ENCODE measurements around the gene USP16. TPM values are rescaled to one million over a fixed set of nuclear protein-coding genes. Genes with fewer than 3 reads are reported as not detected.

The USP16 gene
- total and polyA plus RNA-seq, 2 of the 13 experiments (the other 11 are each of a cell fraction or from before 2014, with no cell fraction given) = 16.5 to 46.9 TPM

DNA sequence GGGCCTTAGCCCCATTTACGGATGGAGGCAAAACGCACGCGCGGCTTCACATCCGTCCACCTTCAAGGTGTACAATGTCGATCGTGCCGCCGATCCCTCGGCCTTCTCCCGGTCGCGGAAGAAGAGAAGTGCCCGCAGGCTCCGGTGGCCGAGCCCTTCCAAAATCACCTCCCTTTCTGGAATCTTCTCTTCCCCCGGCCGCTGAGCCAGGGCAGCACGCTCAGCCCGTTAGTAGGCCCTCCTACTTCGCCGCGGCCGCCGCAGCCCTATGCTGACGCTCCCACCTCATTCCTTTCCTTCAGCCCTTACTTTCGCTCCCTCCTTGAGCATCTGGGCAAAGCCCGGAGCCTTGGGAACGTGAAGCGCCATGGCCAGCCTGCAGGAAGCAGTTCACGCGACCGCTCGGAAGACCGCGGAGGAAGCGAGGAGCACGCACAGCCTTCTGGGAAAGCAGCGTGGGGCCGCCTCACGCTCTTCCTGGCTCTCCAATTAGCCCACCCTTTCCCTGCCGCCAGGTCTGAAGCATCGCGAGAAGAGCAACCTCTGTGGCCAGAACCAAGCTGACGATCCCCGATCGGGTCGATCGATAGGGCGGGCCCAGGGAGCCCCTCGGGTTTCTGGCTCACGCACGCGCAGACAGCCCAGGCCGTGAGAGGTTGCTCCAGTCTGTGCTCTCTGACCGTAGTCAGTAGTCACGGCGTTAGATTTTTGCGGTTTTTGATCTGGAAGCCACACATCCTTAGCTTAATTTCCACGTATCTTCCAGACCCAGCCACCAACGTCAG lies 48.9 kb downstream of the USP16 start, which contains the start of gene CCT8 (continued):
- TF ChIP-seq ZNF580 (CRISPR knock-in tag; IDR thresholded peaks at IDR 0.05; ENCODE audit: borderline replicate concordance, low read depth) (peak; percentile 66; the same call in 1 of the 2 replicates), ZNF777 (CRISPR knock-in tag; IDR thresholded peaks at IDR 0.05) (0 out of 2 replicates have a peak, but pooled peaks have one; percentile 32), ZNF280B (CRISPR knock-in tag; IDR thresholded peaks at IDR 0.05; ENCODE audit: borderline replicate concordance) (peak; percentile 98), CAMTA2 (CRISPR knock-in tag; IDR thresholded peaks at IDR 0.05; ENCODE audit: borderline replicate concordance) (no peak), SMARCC2 (IDR thresholded peaks at IDR 0.05) (no peak), HNF4A (CRISPR knock-in tag; IDR thresholded peaks at IDR 0.05) (no peak; the same call in 1 of the 2 replicates), ZNF121 (CRISPR knock-in tag; IDR thresholded peaks at IDR 0.05) (no peak), ZNF136 (CRISPR knock-in tag; IDR thresholded peaks at IDR 0.05; ENCODE audit: low read depth) (no peak), ZNF296 (CRISPR knock-in tag; conservative IDR thresholded peaks at IDR 0.05) (no peak), ZHX2 (IDR thresholded peaks at IDR 0.05; ENCODE audit: low read depth) (peak; percentile 44; the same call in 1 of the 2 replicates), ZHX2 (CRISPR knock-in tag; IDR thresholded peaks at IDR 0.05; ENCODE audit: borderline replicate concordance) (no peak), ZNF335 (CRISPR knock-in tag; IDR thresholded peaks at IDR 0.05) (peak; percentile 74), ZNF230 (CRISPR knock-in tag; IDR thresholded peaks at IDR 0.05) (0 out of 2 replicates have a peak, but pooled peaks have one; percentile 54), ONECUT2 (CRISPR knock-in tag; IDR thresholded peaks at IDR 0.05) (peak; percentile 81; the same call in 1 of the 2 replicates)
- TF ChIP-seq, protein P1, sequence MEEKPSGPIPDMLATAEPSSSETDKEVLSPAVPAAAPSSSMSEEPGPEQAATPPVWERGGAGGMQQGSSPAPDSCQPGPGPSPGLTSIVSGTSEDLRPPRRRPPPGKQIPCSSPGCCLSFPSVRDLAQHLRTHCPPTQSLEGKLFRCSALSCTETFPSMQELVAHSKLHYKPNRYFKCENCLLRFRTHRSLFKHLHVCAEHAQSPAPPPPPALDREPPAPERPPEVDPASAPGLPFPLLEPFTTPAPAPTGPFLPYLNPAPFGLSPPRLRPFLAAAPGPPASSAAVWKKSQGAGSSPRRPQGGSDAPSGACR (CRISPR knock-in tag; IDR thresholded peaks at IDR 0.05) = peak; percentile 65; the same call in 1 of the 2 replicates
- TF ChIP-seq, protein P2, sequence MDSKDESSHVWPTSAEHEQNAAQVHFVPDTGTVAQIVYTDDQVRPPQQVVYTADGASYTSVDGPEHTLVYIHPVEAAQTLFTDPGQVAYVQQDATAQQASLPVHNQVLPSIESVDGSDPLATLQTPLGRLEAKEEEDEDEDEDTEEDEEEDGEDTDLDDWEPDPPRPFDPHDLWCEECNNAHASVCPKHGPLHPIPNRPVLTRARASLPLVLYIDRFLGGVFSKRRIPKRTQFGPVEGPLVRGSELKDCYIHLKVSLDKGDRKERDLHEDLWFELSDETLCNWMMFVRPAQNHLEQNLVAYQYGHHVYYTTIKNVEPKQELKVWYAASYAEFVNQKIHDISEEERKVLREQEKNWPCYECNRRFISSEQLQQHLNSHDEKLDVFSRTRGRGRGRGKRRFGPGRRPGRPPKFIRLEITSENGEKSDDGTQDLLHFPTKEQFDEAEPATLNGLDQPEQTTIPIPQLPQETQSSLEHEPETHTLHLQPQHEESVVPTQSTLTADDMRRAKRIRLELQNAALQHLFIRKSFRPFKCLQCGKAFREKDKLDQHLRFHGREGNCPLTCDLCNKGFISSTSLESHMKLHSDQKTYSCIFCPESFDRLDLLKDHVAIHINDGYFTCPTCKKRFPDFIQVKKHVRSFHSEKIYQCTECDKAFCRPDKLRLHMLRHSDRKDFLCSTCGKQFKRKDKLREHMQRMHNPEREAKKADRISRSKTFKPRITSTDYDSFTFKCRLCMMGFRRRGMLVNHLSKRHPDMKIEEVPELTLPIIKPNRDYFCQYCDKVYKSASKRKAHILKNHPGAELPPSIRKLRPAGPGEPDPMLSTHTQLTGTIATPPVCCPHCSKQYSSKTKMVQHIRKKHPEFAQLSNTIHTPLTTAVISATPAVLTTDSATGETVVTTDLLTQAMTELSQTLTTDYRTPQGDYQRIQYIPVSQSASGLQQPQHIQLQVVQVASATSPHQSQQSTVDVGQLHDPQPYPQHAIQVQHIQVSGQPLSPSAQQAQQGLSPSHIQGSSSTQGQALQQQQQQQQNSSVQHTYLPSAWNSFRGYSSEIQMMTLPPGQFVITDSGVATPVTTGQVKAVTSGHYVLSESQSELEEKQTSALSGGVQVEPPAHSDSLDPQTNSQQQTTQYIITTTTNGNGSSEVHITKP (CRISPR knock-in tag; IDR thresholded peaks at IDR 0.05; ENCODE audit: low read depth) = 0 out of 2 replicates have a peak, but pooled peaks have one; percentile 57

All from HepG2 (cell line).